Activated effector memory CD4-positive, alpha-beta T cell treated with anti-CD3 and anti-CD28 coated beads, Interleukin-2, amount 50 U/mL, for 16 hours (primary cell): ENCODE measurements around the gene CALHM2.
A peak's percentile ranks its signal among the peaks of the same experiment; 100 is the strongest.
"Not testable (repeated sequence)": the region's sequence is repeated elsewhere in the genome, so short reads cannot be mapped to it uniquely, and the experiment has no call there.

ENCODE experiments used
- DNase-seq: peaks from one replicate; pipeline ENCODE4 v3.0.0-alpha.2; 2020

The CALHM2 gene

GRCh38 chr10:103451831-103452505 lies at the start of gene CALHM2:
Gene CALHM2 (minus strand): TSS chr10:103452370. CDS start chr10:103449941, 2,429 bp downstream.
- peak; percentile 86 for DNase-seq

- peak; percentile 42 for DNase-seq
These were observed 49.0 kb upstream of the CALHM2 start for GRCh38 chr10:103501186-103501585.

GRCh38 chr10:103500481-103500880 lies 48.3 kb upstream of the CALHM2 start:
- DNase-seq, result no peak

GRCh38 chr10:103499881-103500280 lies 47.7 kb upstream of the CALHM2 start:
- no peak for DNase-seq

- DNase-seq, result no peak
These were observed 46.9 kb upstream of the CALHM2 start for GRCh38 chr10:103498936-103499638.

- no peak for DNase-seq
These were observed 45.2 kb upstream of the CALHM2 start for GRCh38 chr10:103497161-103497915.

- DNase-seq, result no peak
These were observed 43.2 kb upstream of the CALHM2 start for GRCh38 chr10:103495321-103495720.

- DNase-seq, result peak; percentile 75
These were observed 42.0 kb upstream of the CALHM2 start for GRCh38 chr10:103493916-103494877.

- DNase-seq, result peak; percentile 66
These were observed 41.3 kb upstream of the CALHM2 start, which contains the start of gene NEURL1 for GRCh38 chr10:103493362-103493915. Gene NEURL1 (plus strand): TSS chr10:103493705. CDS start chr10:103494388, 683 bp downstream.

GRCh38 chr10:103492655-103493261 lies 40.6 kb upstream of the CALHM2 start:
- DNase-seq, result no peak

- no peak for DNase-seq
These were observed 39.7 kb upstream of the CALHM2 start for GRCh38 chr10:103491729-103492364.

GRCh38 chr10:103490986-103491314 lies 38.8 kb upstream of the CALHM2 start:
- DNase-seq, result no peak

GRCh38 chr10:103487410-103487708 lies 35.2 kb upstream of the CALHM2 start:
- DNase-seq, result no peak

GRCh38 chr10:103486635-103487409 lies 34.7 kb upstream of the CALHM2 start:
- not testable (repeated sequence) for DNase-seq

- no peak for DNase-seq
These were observed 29.9 kb upstream of the CALHM2 start for GRCh38 chr10:103481974-103482531.

- DNase-seq, result no peak
These were observed 28.4 kb upstream of the CALHM2 start for GRCh38 chr10:103480521-103480920.

- DNase-seq, result no peak
These were observed 27.0 kb upstream of the CALHM2 start, which contains the start of gene CALHM3 for GRCh38 chr10:103479135-103479534. Gene CALHM3 (minus strand): TSS chr10:103479240. CDS start chr10:103479032, 208 bp downstream.

GRCh38 chr10:103478671-103479070 lies 26.5 kb upstream of the CALHM2 start:
- no peak for DNase-seq

GRCh38 chr10:103476046-103476768 lies 24.0 kb upstream of the CALHM2 start:
- no peak for DNase-seq
